CD1c-positive myeloid dendritic cell (primary cell): ENCODE data around the gene LPAR3.
"Not testable (repeated sequence)": the region's sequence is repeated elsewhere in the genome, so short reads cannot be mapped to it uniquely, and the experiment has no call there.

Experiments
- DNase-seq: peaks from one replicate; pipeline ENCODE4 v3.0.0-alpha.2; 2016; ENCODE audit errors: extremely low spot score

Gene LPAR3

GRCh38 chr1:84907095-84907827 lies 14.3 kb upstream of the LPAR3 start:
- no peak for DNase-seq

- not testable (repeated sequence) for DNase-seq
Observed at GRCh38 chr1:84902727-84903126, 9.7 kb upstream of the LPAR3 start.

- no peak for DNase-seq
Observed at GRCh38 chr1:84899969-84900368, 7.0 kb upstream of the LPAR3 start.

- no peak for DNase-seq
Observed at GRCh38 chr1:84896279-84896678, 3.3 kb upstream of the LPAR3 start.

- no peak for DNase-seq
Observed at GRCh38 chr1:84890566-84890965, 2.4 kb downstream of the LPAR3 start.

GRCh38 chr1:84889437-84889836 lies 3.6 kb downstream of the LPAR3 start:
- peak; percentile 44 for DNase-seq

- no peak for DNase-seq
Observed at GRCh38 chr1:84888753-84889152, 4.3 kb downstream of the LPAR3 start.

- no peak for DNase-seq
Observed at GRCh38 chr1:84887261-84887934, 5.6 kb downstream of the LPAR3 start.

GRCh38 chr1:84885469-84885868 lies 7.5 kb downstream of the LPAR3 start:
- no peak for DNase-seq

- no peak for DNase-seq
Observed at GRCh38 chr1:84884671-84885389, 8.2 kb downstream of the LPAR3 start.

GRCh38 chr1:84883286-84883685 lies 9.7 kb downstream of the LPAR3 start:
- no peak for DNase-seq

- DNase-seq: no peak
Observed at GRCh38 chr1:84877592-84877991, 15.4 kb downstream of the LPAR3 start.

- no peak for DNase-seq
Observed at GRCh38 chr1:84876353-84876752, 16.7 kb downstream of the LPAR3 start.

- no peak for DNase-seq
Observed at GRCh38 chr1:84873366-84873765, 19.6 kb downstream of the LPAR3 start.

- no peak for DNase-seq
Observed at GRCh38 chr1:84872696-84873355, 20.2 kb downstream of the LPAR3 start.

GRCh38 chr1:84871181-84871580 lies 21.8 kb downstream of the LPAR3 start:
- no peak for DNase-seq

GRCh38 chr1:84870591-84870990 lies 22.4 kb downstream of the LPAR3 start:
- DNase-seq: no peak

GRCh38 chr1:84869720-84870119 lies 23.3 kb downstream of the LPAR3 start:
- no peak for DNase-seq

GRCh38 chr1:84862810-84863251 lies 30.2 kb downstream of the LPAR3 start:
- peak; percentile 26 for DNase-seq

- DNase-seq: no peak
Observed at GRCh38 chr1:84861988-84862644, 30.9 kb downstream of the LPAR3 start.

- peak; percentile 47 for DNase-seq
Observed at GRCh38 chr1:84861516-84861915, 31.5 kb downstream of the LPAR3 start.

- DNase-seq: no peak
Observed at GRCh38 chr1:84859866-84860265, 33.1 kb downstream of the LPAR3 start.
